ENCODE data around the gene SAC3D1. TPM values are rescaled to one million over a fixed set of nuclear protein-coding genes. Genes with fewer than 3 reads are reported as not detected.
A peak's percentile ranks its signal among the peaks of the same experiment; 100 is the strongest.

The SAC3D1 gene
- 100 to 1,000 TPM in 1 of 4 donors, 10 to 100 TPM in 2, 1 to 10 TPM in 1; 3.7 to 105 (median 12.9) TPM for total RNA-seq

GRCh38 chr11:65040847-65041622 lies at the start of gene SAC3D1:
TSS of gene SAC3D1 (plus strand) at chr11:65041210. CDS start at chr11:65041293, 83 bp downstream.
- peak within 1 kb of the TSS; percentile 92 to 97 (median 96) for H3K27ac ChIP-seq
- TF ChIP-seq CTCF (IDR thresholded peaks at IDR 0.05) (peak in 1 of 5 experiments; percentile 14), POLR2A (IDR thresholded peaks at IDR 0.05) (peak; percentile 48), POLR2AphosphoS5 (IDR thresholded peaks at IDR 0.05) (peak; percentile 62 to 68 (median 67)), EP300 (IDR thresholded peaks at IDR 0.05; ENCODE audit: low read depth) (no peak)
- H3K36me3 ChIP-seq, result peaks cover 0 to 11% (median under 1%) of the 10 kb centered on the region in 4 donors
- in situ Hi-C loops (cut with MboI; ENCODE audit: low pct_ligation_motif_present in 1 of 4, low pct_unique_long_range_greater_than_20kb in 1 of 4, low sequenced_read_pairs in 3 of 4), result no loop called here
- peak; percentile 92 for DNase-seq
- H3K27me3 ChIP-seq, result no peaks in the 10 kb centered on the region
- H3K9me3 ChIP-seq, result no peaks in the 10 kb centered on the region
- intact Hi-C loops (cut with DNase I; ENCODE audit: low total_unique reads), result no loop called here
- peak within 1 kb of the TSS; percentile 49 to 92 (median 78) for H3K4me3 ChIP-seq
- H3K4me1 ChIP-seq, result peaks cover 10 to 36% (median 18%) of the 10 kb centered on the region in 4 donors
- 1% methylated on average over 44 of the region's 91 CpGs; no CpG with 5 or more reads in 1 of the 2 donors for WGBS, 2 donors (ENCODE audit: low coverage in 1 of 2)

GRCh38 chr11:64994318-64994717 lies 46.7 kb upstream of the SAC3D1 start:
- H3K4me3 ChIP-seq, result no peak overlapping the region
- H3K9me3 ChIP-seq, result no peaks in the 10 kb centered on the region
- no peaks in the 10 kb centered on the region for H3K27me3 ChIP-seq
- intact Hi-C loops (cut with DNase I; ENCODE audit: low total_unique reads) (no loop called here), in situ Hi-C loops (cut with MboI; ENCODE audit: low pct_ligation_motif_present in 1 of 4, low pct_unique_long_range_greater_than_20kb in 1 of 4, low sequenced_read_pairs in 3 of 4) (no loop called here)
- TF ChIP-seq POLR2AphosphoS5 (IDR thresholded peaks at IDR 0.05) (no peak), POLR2A (IDR thresholded peaks at IDR 0.05) (no peak), EP300 (IDR thresholded peaks at IDR 0.05; ENCODE audit: low read depth) (no peak), CTCF (IDR thresholded peaks at IDR 0.05) (no peak)
- H3K4me1 ChIP-seq, result peaks cover 19 to 59% (median 31%) of the 10 kb centered on the region in 4 donors
- WGBS, 2 donors (ENCODE audit: low coverage in 1 of 2), result 87% methylated on average over 7 of the region's 7 CpGs; no CpG with 5 or more reads in 1 of the 2 donors
- H3K36me3 ChIP-seq, result peaks cover 0 to 10% (median 0%) of the 10 kb centered on the region in 4 donors
- no peak overlapping the region for H3K27ac ChIP-seq
- DNase-seq, result no peak

- H3K9me3 ChIP-seq, result no peaks in the 10 kb centered on the region
- H3K4me1 ChIP-seq, result peaks cover 22 to 51% (median 38%) of the 10 kb centered on the region in 4 donors
- no peak for DNase-seq
- in situ Hi-C loops (cut with MboI; ENCODE audit: low pct_ligation_motif_present in 1 of 4, low pct_unique_long_range_greater_than_20kb in 1 of 4, low sequenced_read_pairs in 3 of 4), result no loop called here
- TF ChIP-seq POLR2A (IDR thresholded peaks at IDR 0.05) (no peak), EP300 (IDR thresholded peaks at IDR 0.05; ENCODE audit: low read depth) (no peak), CTCF (IDR thresholded peaks at IDR 0.05) (no peak), POLR2AphosphoS5 (IDR thresholded peaks at IDR 0.05) (no peak)
- H3K27ac ChIP-seq, result peak overlapping the region; percentile 75 to 89 (median 88)
- intact Hi-C loops (cut with DNase I; ENCODE audit: low total_unique reads), result loop anchor here (5.0 kb wide), 1 partner anchor 69 kb away; no protein-coding TSS in a partner anchor
- peak overlapping the region; percentile 0 to 63 (median 46) for H3K4me3 ChIP-seq
- H3K27me3 ChIP-seq, result no peaks in the 10 kb centered on the region
- peaks cover 0 to 10% (median 0%) of the 10 kb centered on the region in 4 donors for H3K36me3 ChIP-seq
- 24 to 39% methylated on average over 9 to 11 of the region's 11 CpGs for WGBS, 2 donors (ENCODE audit: low coverage in 1 of 2)
Observed at GRCh38 chr11:64996327-64996709, 44.7 kb upstream of the SAC3D1 start.

GRCh38 chr11:64996710-64997380 lies 44.2 kb upstream of the SAC3D1 start, which contains the start of gene BATF2:
TSS of gene BATF2 (minus strand) at chr11:64996971. CDS start at chr11:64996914, 57 bp downstream.
- Histone ChIP-seq H3K27ac (peak within 1 kb of the TSS; percentile 75 to 89 (median 88)), H3K9me3 (no peaks in the 10 kb centered on the region), H3K4me1 (peaks cover 22 to 51% (median 38%) of the 10 kb centered on the region in 4 donors), H3K4me3 (peak within 1 kb of the TSS; percentile 0 to 63 (median 46)), H3K36me3 (peaks cover 0 to 7% (median 0%) of the 10 kb centered on the region in 4 donors), H3K27me3 (no peaks in the 10 kb centered on the region)
- in situ Hi-C loops (cut with MboI; ENCODE audit: low pct_ligation_motif_present in 1 of 4, low pct_unique_long_range_greater_than_20kb in 1 of 4, low sequenced_read_pairs in 3 of 4) (no loop called here), intact Hi-C loops (cut with DNase I; ENCODE audit: low total_unique reads) (loop anchor here (5.0 kb wide), 1 partner anchor 70 kb away; no protein-coding TSS in a partner anchor)
- peak; percentile 42 to 83 (median 60) for TF ChIP-seq CTCF (IDR thresholded peaks at IDR 0.05)
- TF ChIP-seq POLR2AphosphoS5 (IDR thresholded peaks at IDR 0.05), result peak; percentile 85 to 86 (median 85)
- TF ChIP-seq POLR2A (IDR thresholded peaks at IDR 0.05), result peak; percentile 94
- TF ChIP-seq EP300 (IDR thresholded peaks at IDR 0.05; ENCODE audit: low read depth), result no peak
- WGBS, 2 donors (ENCODE audit: low coverage in 1 of 2), result 14% methylated on average over 9 of the region's 9 CpGs; no CpG with 5 or more reads in 1 of the 2 donors
- peak; percentile 90 for DNase-seq

Measured in transverse colon (tissue), 4 donors.